Fibroblast of skin of left biceps (primary cell): ENCODE data around the gene HK1.
"Not testable (repeated sequence)": the region's sequence is repeated elsewhere in the genome, so short reads cannot be mapped to it uniquely, and the experiment has no call there.

Source experiments
- DNase-seq, 2 experiments: peaks; one replicate each; pipeline ENCODE4 v3.0.0-alpha.2; 2013; ENCODE audit warnings: low read depth in 2 of 2

HK1 gene

DNA sequence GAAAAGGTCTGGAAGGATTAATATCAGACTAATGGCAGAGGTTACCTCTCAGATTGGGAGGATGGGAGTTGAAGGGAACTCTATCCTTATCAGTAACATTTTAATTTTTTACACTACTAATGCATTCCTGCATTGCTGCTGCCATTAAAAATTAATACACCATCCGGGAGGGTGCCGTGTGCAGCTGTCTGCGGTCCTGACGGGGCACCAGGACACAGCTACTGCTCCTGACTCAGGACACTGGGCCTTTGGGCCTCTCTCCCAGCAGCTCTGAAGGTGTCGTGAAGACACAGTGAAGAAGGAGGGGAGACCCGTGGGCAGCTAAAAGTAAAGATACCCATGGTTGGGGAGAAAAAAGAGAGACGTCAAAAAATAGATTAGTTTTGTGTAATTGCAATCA is 23.4 kb upstream of the HK1 start:
- DNase-seq, result no peak

GRCh38 chr10:69259547-69260243 is 18.6 kb upstream of the HK1 start:
- no peak for DNase-seq

DNA sequence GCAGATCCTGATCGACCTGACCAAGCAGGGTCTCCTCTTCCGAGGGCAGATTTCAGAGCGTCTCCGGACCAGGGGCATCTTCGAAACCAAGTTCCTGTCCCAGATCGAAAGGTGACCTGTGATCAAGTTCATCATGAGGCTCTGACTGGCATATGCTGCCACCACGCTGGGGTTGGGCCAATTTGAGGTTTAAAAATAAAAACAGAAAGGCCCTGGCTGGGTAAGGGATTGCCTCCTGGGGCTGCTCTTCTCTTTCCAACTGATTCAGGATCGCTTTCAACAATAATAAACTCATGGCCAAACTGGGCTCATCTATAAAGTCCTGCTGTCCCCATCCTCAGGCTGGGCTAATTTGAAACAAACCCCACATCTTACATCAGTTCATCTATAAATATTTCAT is 17.1 kb upstream of the HK1 start:
- DNase-seq, result no peak

- DNase-seq, result no peak
Observed at GRCh38 chr10:69262292-69262751, 16.0 kb upstream of the HK1 start.

GRCh38 chr10:69265521-69265920 is 12.8 kb upstream of the HK1 start:
- no peak for DNase-seq

GRCh38 chr10:69268761-69269416 is 9.4 kb upstream of the HK1 start:
- no peak for DNase-seq

GRCh38 chr10:69269761-69270160 is 8.5 kb upstream of the HK1 start:
- DNase-seq, result no peak

DNA sequence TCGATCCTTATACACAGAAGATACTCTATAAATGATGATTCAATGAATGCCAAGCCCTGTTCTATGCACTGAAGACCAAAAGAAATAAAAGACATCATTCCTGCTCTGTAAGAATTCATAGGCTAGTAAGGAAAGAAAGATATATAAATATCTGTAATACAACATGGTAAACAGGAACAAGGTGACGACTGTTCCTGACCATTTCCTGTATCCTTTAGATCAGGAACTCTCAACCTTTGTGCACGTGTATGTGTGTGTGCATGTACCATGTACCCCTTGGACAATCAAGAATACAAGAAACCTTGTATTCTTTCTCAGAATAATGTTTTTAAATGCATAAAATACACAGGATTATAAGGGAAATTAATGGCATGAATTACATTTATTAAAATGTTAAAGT is 7.3 kb upstream of the HK1 start:
- DNase-seq, result no peak

DNA sequence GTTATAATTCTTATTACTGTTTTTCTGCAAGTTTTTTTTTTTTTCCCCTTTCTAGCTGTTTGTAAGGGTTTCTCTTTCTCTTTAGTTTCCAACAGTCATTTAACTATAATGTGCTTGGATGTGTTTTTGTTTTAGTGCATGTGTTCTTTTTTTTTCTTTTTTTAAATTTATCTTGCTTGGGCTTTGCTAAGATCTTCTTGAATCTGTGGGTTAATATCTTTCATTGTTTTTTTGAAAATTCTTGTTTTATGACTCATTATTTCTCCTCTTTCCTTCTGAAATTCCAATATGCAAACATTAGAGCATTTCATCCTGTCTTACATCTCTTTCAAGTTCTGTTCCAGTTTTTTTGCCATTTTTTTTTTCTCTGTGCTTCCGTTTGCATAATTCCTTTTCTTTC is 5.7 kb upstream of the HK1 start:
- no peak for DNase-seq

- DNase-seq, result no peak
Observed at GRCh38 chr10:69275444-69275843, 2.9 kb upstream of the HK1 start.

DNA sequence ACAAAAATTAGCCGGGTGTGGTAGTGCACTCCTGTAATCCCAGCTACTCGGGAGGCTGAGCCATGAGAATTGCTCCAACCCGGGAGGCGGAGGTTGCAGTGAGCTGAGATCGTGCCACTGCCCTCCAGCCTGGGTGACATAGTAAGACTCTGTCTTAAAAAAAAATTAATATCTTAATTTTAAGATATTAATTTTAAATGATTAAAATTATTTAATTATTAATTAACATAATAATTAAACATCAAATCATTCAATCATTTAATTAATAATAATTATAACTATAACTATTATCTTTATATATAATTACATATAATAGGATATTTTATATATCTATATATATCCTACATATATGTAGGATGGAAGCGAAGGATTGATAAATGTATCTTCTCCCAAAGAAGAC is 1.8 kb upstream of the HK1 start:
- DNase-seq, result no peak

GRCh38 chr10:69279110-69279509 is 814 bp downstream of the HK1 start:
- no peak for DNase-seq

GRCh38 chr10:69281507-69282413 is 3.5 kb downstream of the HK1 start:
- no peak for DNase-seq

- DNase-seq, result not testable (repeated sequence)
Observed at GRCh38 chr10:69284402-69284801, 6.1 kb downstream of the HK1 start.

GRCh38 chr10:69285699-69286098 is 7.4 kb downstream of the HK1 start:
- no peak for DNase-seq

- DNase-seq, result no peak
Observed at GRCh38 chr10:69287181-69287580, 8.9 kb downstream of the HK1 start.

- no peak for DNase-seq
Observed at GRCh38 chr10:69290993-69291392, 12.7 kb downstream of the HK1 start.

DNA sequence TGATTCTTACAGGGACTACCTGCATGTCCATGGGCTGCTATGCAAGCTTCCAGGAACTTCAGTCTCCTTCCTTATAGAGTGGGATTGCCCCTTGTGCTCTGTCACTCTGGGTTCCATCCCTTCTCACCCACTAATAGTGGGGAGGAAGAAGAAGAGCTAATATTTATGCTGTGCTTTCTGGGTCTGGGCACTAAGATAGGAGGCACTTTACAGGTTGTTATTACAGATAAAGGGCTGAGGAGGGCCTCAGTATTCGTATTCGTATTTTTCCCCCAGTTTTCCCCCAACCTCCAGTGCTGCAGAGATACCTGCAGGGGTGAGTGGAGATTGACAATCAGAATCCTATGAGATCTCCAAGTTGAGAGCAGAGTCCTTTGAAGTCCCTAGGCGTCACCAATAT is 14.2 kb downstream of the HK1 start:
- no peak for DNase-seq

GRCh38 chr10:69295027-69295636 is 16.8 kb downstream of the HK1 start:
- DNase-seq, result no peak

- no peak for DNase-seq
Observed at GRCh38 chr10:69303632-69304051, 25.3 kb downstream of the HK1 start.

DNA sequence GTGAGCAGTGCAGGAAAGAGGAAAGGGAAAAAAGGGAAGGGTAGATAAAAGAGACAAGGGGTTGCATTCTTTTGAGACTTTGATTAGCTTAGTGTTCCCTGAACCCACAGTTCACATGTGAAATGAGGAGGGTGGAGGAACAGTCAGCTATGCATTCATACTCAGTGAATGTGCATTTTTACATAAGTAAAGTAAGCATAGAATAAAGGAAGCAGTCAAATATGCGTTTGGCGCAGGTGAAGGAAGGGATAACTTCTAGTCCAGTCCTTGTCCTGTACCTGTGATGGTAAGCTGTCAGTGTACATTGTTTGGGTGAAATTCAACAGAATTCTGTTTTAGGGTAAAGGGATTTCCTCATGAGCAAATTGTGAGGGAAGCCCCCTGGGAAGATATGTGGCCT is 28.1 kb downstream of the HK1 start:
- no peak for DNase-seq

DNA sequence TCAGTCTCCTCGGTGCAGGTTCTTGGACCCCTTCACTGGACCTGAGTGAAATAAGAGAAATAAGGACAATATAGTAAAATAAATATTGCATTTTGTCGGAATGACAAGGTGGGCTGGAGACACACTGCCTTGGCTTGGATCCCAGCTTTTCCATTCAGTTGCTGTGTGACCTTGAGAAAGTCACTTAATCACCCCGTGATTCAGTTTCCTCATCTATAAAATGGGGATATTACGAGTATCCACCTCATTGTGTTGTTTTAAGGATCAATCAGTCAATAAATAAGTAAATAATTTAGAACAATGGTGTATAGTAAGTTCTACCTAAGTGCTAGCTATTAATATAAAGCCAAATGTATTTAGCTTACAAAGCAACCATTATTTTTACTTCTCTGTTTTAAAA is 29.1 kb downstream of the HK1 start:
- DNase-seq, result no peak
